Endothelial cell of umbilical vein (primary cell): ENCODE results near the gene NEK6. TPM values are rescaled to one million over a fixed set of nuclear protein-coding genes. Genes with fewer than 3 reads are reported as not detected.

Experiments
- BruUV-seq: library from RNA; stranded (reverse); fragments of 400-500 nt; replicated peaks from 2 replicates; lab custom pipeline; 2021; lab: Mats Ljungman, UMichigan
- CTCF ChIA-PET: fragments of 300-600, 350-600 bp; sonication (Branson Sonifier 250); formaldehyde crosslinking; loops from one replicate; lab custom pipeline; 2021; ENCODE audit warnings: antibody characterized with exemption, inconsistent platforms; lab: Charles Lee
- POLR2A ChIA-PET: fragments of 300-600, 350-600 bp; sonication (Branson Sonifier 250); formaldehyde crosslinking; loops from one replicate; lab custom pipeline; 2021; ENCODE audit warnings: antibody characterized with exemption, inconsistent platforms; lab: Charles Lee
- DNase-seq: peaks from one replicate; pipeline ENCODE4 v3.0.0-alpha.2; 2011; ENCODE audit warnings: low read depth, low spot score
- FAIRE-seq: peaks from 2 replicates; lab custom pipeline; 2011; peaks lifted over from hg19 to GRCh38; lab: Jason Lieb, UNC
- H2AFZ ChIP-seq: 2 replicates; pipeline ENCODE4 v1.6.0; 2012; ENCODE audit warnings: low read depth, low read length, control low read depth, inconsistent platforms
- H3K27ac ChIP-seq: 2 replicates; pipeline ENCODE4 v1.5.1; 2011; ENCODE audit warnings: low read depth, mild to moderate bottlenecking, control low read depth, low read length, moderate library complexity; ENCODE audit not compliant: insufficient read depth
- H3K27me3 ChIP-seq, 2 experiments: 2 replicates each; pipeline versions ENCODE4 v1.6.0 to v1.6.1; 2011; ENCODE audit warnings: low read length in 2 of 2, mixed read lengths in 1 of 2; ENCODE audit not compliant: control insufficient read depth in 2 of 2, insufficient read depth in 2 of 2
- H3K36me3 ChIP-seq, 2 experiments: 2 replicates in 1 of 2; 3 replicates in 1 of 2; pipeline ENCODE4 v1.5.1; 2011; ENCODE audit warnings: low read length in 2 of 2, mild to moderate bottlenecking in 1 of 2, moderate library complexity in 1 of 2; ENCODE audit not compliant: control insufficient read depth in 2 of 2, insufficient read depth in 2 of 2; ENCODE audit errors: extremely low read depth in 1 of 2
- H3K4me1 ChIP-seq: 3 replicates; pipeline ENCODE4 v1.5.1; 2011; ENCODE audit warnings: mild to moderate bottlenecking, low read length; ENCODE audit not compliant: control insufficient read depth, insufficient read depth; ENCODE audit errors: extremely low read depth
- H3K4me2 ChIP-seq: 2 replicates; pipeline ENCODE4 v1.6.1; 2011; ENCODE audit warnings: low read length, control low read depth, mixed read lengths; ENCODE audit not compliant: insufficient read depth
- H3K4me3 ChIP-seq, 3 experiments: fragments of 200-600 bp in 1 of 3; sonication (generic), shearing (Covaris generic) in 1 of 3; replicated peaks in 1 of 3; 2 replicates each; pipeline ENCODE4 v1.5.1; 2011 to 2016; ENCODE audit warnings: control low read depth in 3 of 3, low read length in 3 of 3, mild to moderate bottlenecking in 2 of 3, inconsistent platforms in 1 of 3, low read depth in 1 of 3, moderate library complexity in 1 of 3; ENCODE audit not compliant: insufficient read depth in 1 of 3
- H3K79me2 ChIP-seq: 2 replicates; pipeline ENCODE4 v1.6.0; 2012; ENCODE audit warnings: low read length, inconsistent platforms; ENCODE audit not compliant: control insufficient read depth, insufficient read depth
- H3K9ac ChIP-seq: replicated peaks from 2 replicates; pipeline ENCODE3; 2011; ENCODE audit warnings: low read length, control low read depth; ENCODE audit not compliant: insufficient read depth; ENCODE audit errors: extremely low read depth
- H3K9me1 ChIP-seq: replicated peaks from 3 replicates; pipeline ENCODE4 v1.6.0; 2011; ENCODE audit warnings: mild to moderate bottlenecking, low read length; ENCODE audit not compliant: control insufficient read depth, insufficient read depth; ENCODE audit errors: extremely low read depth
- H3K9me3 ChIP-seq: replicated peaks from 2 replicates; pipeline ENCODE4 v1.5.1; 2012; ENCODE audit warnings: low read length, inconsistent platforms; ENCODE audit not compliant: control insufficient read depth, insufficient read depth
- H4K20me1 ChIP-seq: replicated peaks from 2 replicates; pipeline ENCODE3; 2011; ENCODE audit warnings: mild to moderate bottlenecking, low read length; ENCODE audit not compliant: control insufficient read depth, insufficient read depth; ENCODE audit errors: extremely low read depth
- CTCF ChIP-seq, 2 donors: IDR thresholded peaks; 1 replicate in 1 of 2; 2 replicates in 1 of 2; pipeline ENCODE4 v1.5.1; 2011; ENCODE audit warnings: low read length in 2 of 2, mild to moderate bottlenecking in 2 of 2, moderate library complexity in 2 of 2, control low read depth in 1 of 2, inconsistent platforms in 1 of 2, low read depth in 1 of 2; ENCODE audit not compliant: insufficient read depth in 1 of 2; ENCODE audit errors: extremely low read depth in 1 of 2
- FOS ChIP-seq: IDR thresholded peaks from 2 replicates; pipeline ENCODE4 v1.6.1; 2011; ENCODE audit warnings: mild to moderate bottlenecking, low read length, moderate library complexity, borderline replicate concordance; ENCODE audit not compliant: insufficient read depth
- GATA2 ChIP-seq: IDR thresholded peaks from 2 replicates; pipeline ENCODE4 v1.7.0; 2011; ENCODE audit warnings: low read depth, mild to moderate bottlenecking, moderate library complexity, mixed read lengths, low read length; ENCODE audit not compliant: insufficient read length, insufficient read depth
- MAX ChIP-seq: IDR thresholded peaks from 2 replicates; pipeline ENCODE4 v1.6.1; 2011; ENCODE audit not compliant: insufficient read depth, insufficient read length
- POLR2AphosphoS5 ChIP-seq: IDR thresholded peaks from 2 replicates; pipeline ENCODE4 v1.6.1; 2012; ENCODE audit warnings: low read depth, mild to moderate bottlenecking, control low read depth, low read length, moderate library complexity; ENCODE audit not compliant: insufficient read depth
- dilution Hi-C: fragments of 300-500 bp; cut with MboI; formaldehyde crosslinking; loops from one replicate; pipeline ENCODE4 v1.15.0; 2019; ENCODE audit warnings: low sequenced_read_pairs; ENCODE audit not compliant: extremely low pct_ligation_motif_present
- intact Hi-C: fragments of 100-400 bp; cut with micrococcal nuclease; formaldehyde crosslinking; loops from one replicate; pipeline ENCODE4 v1.10.0; 2022
- polyA plus RNA-seq, 4 experiments: library from polyadenylated mRNA; depleted of rRNA in 3 of 4; stranded (reverse) in 3 of 4; unstranded in 1 of 4; fragments of >200 nt; gene quantifications; 2 replicates each; pipeline versions ENCODE4 v1.2.1 to v1.2.3, GENCODE V29; 2011 to 2012; ENCODE audit warnings: missing spikeins in 1 of 4
- total RNA-seq: library from RNA; stranded (reverse); gene quantifications from 2 replicates; pipeline ENCODE4 v1.2.3, GENCODE V29; 2021

The NEK6 gene
- total and polyA plus RNA-seq, 2 donors (not counting 3 experiments of a cell fraction or from before 2014, with no cell fraction given), result 64.3 to 67.1 TPM

- DNase-seq (no peak), FAIRE-seq (peak; percentile 80)
- intact Hi-C loops (no loop called here), dilution Hi-C loops (no loop called here)
- Histone ChIP-seq H4K20me1 (no peaks in the 10 kb centered on the region), H3K36me3 (no peaks in the 10 kb centered on the region), H3K9me3 (no peaks in the 10 kb centered on the region), H3K27me3 (no peaks in the 10 kb centered on the region), H3K27ac (peak overlapping the region; percentile 92), H2AFZ (no peak overlapping the region), H3K4me3 (no peak overlapping the region), H3K9me1 (no peaks in the 10 kb centered on the region), H3K4me2 (peak overlapping the region; percentile 3), H3K79me2 (peaks cover 80% of the 10 kb centered on the region), H3K9ac (peak overlapping the region; percentile 44), H3K4me1 (peaks cover 82% of the 10 kb centered on the region)
- BruUV-seq, result no TSS peak
- CTCF ChIA-PET, result interaction anchor here (1.0 to 3.0 kb wide), 2 partner anchors 149 to 156 kb away, joined by 3 to 17 read pairs; no protein-coding TSS in a partner anchor
- POLR2A ChIA-PET, result no interaction called here
- TF ChIP-seq CTCF (IDR thresholded peaks at IDR 0.05; ENCODE audit: extremely low read depth in 1 of 2, insufficient read depth in 1 of 2, low read depth in 1 of 2, low read length in 2 of 2) (no peak), POLR2AphosphoS5 (peak; percentile 61), GATA2 (peak; percentile 80), FOS (peak; percentile 5), MAX (no peak)
Observed at GRCh38 chr9:124282442-124283227, 24.9 kb downstream of the NEK6 start.
